Neural cell (in vitro differentiated cells): ENCODE data around the gene PLOD3. TPM values are rescaled to one million over a fixed set of nuclear protein-coding genes. Genes with fewer than 3 reads are reported as not detected.

ENCODE experiments used
- H2AFZ ChIP-seq: fragments of 200-600, 300-800 bp; sonication (generic), shearing (Covaris generic); 2 replicates; pipeline ENCODE4 v1.6.0; 2014; ENCODE audit warnings: low read depth, mild to moderate bottlenecking, antibody characterized with exemption, low read length, moderate library complexity
- H3F3A ChIP-seq: fragments of 200-600 bp; shearing (Covaris generic); 2 replicates; pipeline ENCODE4 v1.6.1; 2016; ENCODE audit warnings: mild to moderate bottlenecking, moderate library complexity, mixed read lengths, antibody characterized with exemption, low read length; ENCODE audit not compliant: insufficient read depth, poor library complexity, severe bottlenecking
- H3K27ac ChIP-seq: fragments of 200-600, 300-800 bp; sonication (generic), shearing (Covaris generic); 2 replicates; pipeline ENCODE4 v1.5.1; 2014; ENCODE audit warnings: mild to moderate bottlenecking, low read length, moderate library complexity
- H3K27me3 ChIP-seq: fragments of 300-800, 200-600 bp; sonication (generic), shearing (Covaris generic); 2 replicates; pipeline ENCODE4 v1.6.0; 2014; ENCODE audit warnings: mild to moderate bottlenecking, low read depth, low read length, moderate library complexity; ENCODE audit not compliant: insufficient read depth
- H3K36me3 ChIP-seq: fragments of 300-800, 200-600 bp; sonication (generic), shearing (Covaris generic); 2 replicates; pipeline ENCODE4 v1.5.1; 2014; ENCODE audit warnings: mild to moderate bottlenecking, antibody characterized with exemption, low read length, moderate library complexity; ENCODE audit not compliant: insufficient read depth
- H3K4me2 ChIP-seq: fragments of 300-800, 200-600 bp; sonication (generic), shearing (Covaris generic); 2 replicates; pipeline ENCODE4 v1.6.0; 2014; ENCODE audit warnings: mild to moderate bottlenecking, low read length
- H3K4me3 ChIP-seq: fragments of 300-800, 200-600 bp; sonication (generic), shearing (Covaris generic); 2 replicates; pipeline ENCODE4 v1.5.1; 2014; ENCODE audit warnings: mild to moderate bottlenecking, low read length, moderate library complexity
- H3K79me2 ChIP-seq: fragments of 200-600 bp; shearing (Covaris generic); replicated peaks from 2 replicates; pipeline ENCODE4 v1.6.0; 2014; ENCODE audit warnings: mild to moderate bottlenecking, low read length, moderate library complexity; ENCODE audit not compliant: insufficient read depth
- H3K9ac ChIP-seq: fragments of 300-800, 200-600 bp; sonication (generic), shearing (Covaris generic); 2 replicates; pipeline ENCODE4 v1.6.1; 2016; ENCODE audit warnings: mild to moderate bottlenecking, low read length, mixed read lengths
- H3K9me2 ChIP-seq: fragments of 200-600 bp; shearing (Covaris generic); 2 replicates; pipeline ENCODE4 v1.6.1; 2016; ENCODE audit warnings: mild to moderate bottlenecking, low read length, mixed read lengths; ENCODE audit not compliant: insufficient read depth
- H3K9me3 ChIP-seq: fragments of 200-600, 300-800 bp; sonication (generic), shearing (Covaris generic); 2 replicates; pipeline ENCODE4 v1.6.1; 2016; ENCODE audit warnings: mild to moderate bottlenecking, mixed run types, low read length, moderate library complexity, mixed read lengths
- H4K20me1 ChIP-seq: fragments of 200-600 bp; shearing (Covaris generic); 2 replicates; pipeline ENCODE4 v1.6.1; 2016; ENCODE audit warnings: mild to moderate bottlenecking, mixed run types; ENCODE audit not compliant: insufficient read depth
- CTCF ChIP-seq: fragments of 450-650 bp; IDR thresholded peaks from 2 replicates; pipeline ENCODE4 v1.5.1; 2014; ENCODE audit warnings: antibody characterized with exemption, mild to moderate bottlenecking, moderate library complexity; ENCODE audit not compliant: poor library complexity, severe bottlenecking
- EZH2 ChIP-seq: fragments of 200-600, 300-800 bp; shearing (Covaris generic), sonication (generic); IDR thresholded peaks from 2 replicates; pipeline ENCODE4 v1.6.1; 2014; ENCODE audit warnings: antibody characterized with exemption, low read length, borderline replicate concordance, mild to moderate bottlenecking; ENCODE audit not compliant: insufficient read depth, poor library complexity, severe bottlenecking
- MXI1 ChIP-seq: fragments of 450-650 bp; conservative IDR thresholded peaks from 2 replicates; pipeline ENCODE4 v1.6.1; 2014; ENCODE audit warnings: antibody characterized with exemption, mild to moderate bottlenecking; ENCODE audit not compliant: poor library complexity, severe bottlenecking
- POLR2AphosphoS5 ChIP-seq: IDR thresholded peaks from 2 replicates; pipeline ENCODE4 v1.6.1; 2012
- RAD21 ChIP-seq: fragments of 450-650 bp; conservative IDR thresholded peaks from 2 replicates; pipeline ENCODE4 v1.6.1; 2014; ENCODE audit warnings: antibody characterized with exemption, mild to moderate bottlenecking, moderate library complexity
- SMC3 ChIP-seq: fragments of 450-650 bp; conservative IDR thresholded peaks from 2 replicates; pipeline ENCODE4 v1.6.1; 2014; ENCODE audit warnings: antibody characterized with exemption, mild to moderate bottlenecking, moderate library complexity; ENCODE audit not compliant: poor library complexity
- TAF1 ChIP-seq: IDR thresholded peaks from 2 replicates; pipeline ENCODE4 v1.6.1; 2012; ENCODE audit warnings: low read depth
- polyA plus RNA-seq: library from polyadenylated mRNA; depleted of rRNA; stranded (reverse); fragments of >200 nt; gene quantifications from 2 replicates; pipeline ENCODE4 v1.2.3, GENCODE V29; 2014
- TF ChIP-seq, protein P1 (sequence below): IDR thresholded peaks from 2 replicates; pipeline ENCODE4 v1.6.1; 2012; ENCODE audit warnings: borderline replicate concordance

PLOD3 gene
- polyA plus RNA-seq, 1 donor from 2014 or later = 19.2 TPM

DNA sequence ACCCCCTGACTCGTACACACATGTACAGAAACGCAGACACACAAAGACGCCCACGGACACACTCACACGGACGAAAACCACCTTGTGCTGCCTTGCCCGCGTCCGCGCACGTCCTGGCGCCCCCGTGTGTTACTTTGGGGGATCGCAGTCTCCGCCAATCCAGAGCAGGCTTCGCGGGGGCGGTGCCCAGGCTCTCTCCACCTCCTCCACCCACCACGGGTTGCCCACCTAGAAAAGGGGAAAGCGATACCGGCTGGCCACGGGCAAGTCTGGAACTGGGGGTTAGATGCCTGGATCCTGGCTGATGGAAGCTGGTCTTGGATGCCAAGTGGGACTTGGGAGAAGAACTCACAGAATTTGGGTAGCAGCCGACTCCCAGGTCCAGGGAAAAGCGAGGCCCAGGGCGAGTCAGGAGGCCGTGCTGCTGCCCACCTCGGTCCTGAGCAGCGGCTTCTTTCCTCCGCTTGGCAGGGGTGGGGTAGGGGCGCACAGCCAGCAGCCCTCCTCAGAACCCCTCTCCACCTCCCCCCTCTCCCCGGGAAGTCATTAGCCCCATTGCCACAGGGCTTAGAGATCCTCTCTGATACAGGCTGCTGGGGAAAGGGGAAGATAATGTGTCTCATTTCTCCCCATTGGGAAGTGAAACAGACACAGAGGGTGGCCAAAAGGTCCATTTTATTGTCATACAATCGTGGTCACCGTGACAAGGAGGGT is 47.4 kb downstream of the PLOD3 start:
- H3F3A ChIP-seq = no peaks in the 10 kb centered on the region
- no peaks in the 10 kb centered on the region for H3K9me2 ChIP-seq
- peaks cover 77% of the 10 kb centered on the region for H3K27me3 ChIP-seq
- no peak overlapping the region for H3K27ac ChIP-seq
- no peak overlapping the region for H2AFZ ChIP-seq
- H3K4me3 ChIP-seq = peak overlapping the region; percentile 94
- H4K20me1 ChIP-seq = no peaks in the 10 kb centered on the region
- peak overlapping the region; percentile 59 for H3K9ac ChIP-seq
- no peaks in the 10 kb centered on the region for H3K79me2 ChIP-seq
- peak; percentile 97 for TF ChIP-seq CTCF
- peak; percentile 77 for TF ChIP-seq RAD21
- TF ChIP-seq, protein P1, sequence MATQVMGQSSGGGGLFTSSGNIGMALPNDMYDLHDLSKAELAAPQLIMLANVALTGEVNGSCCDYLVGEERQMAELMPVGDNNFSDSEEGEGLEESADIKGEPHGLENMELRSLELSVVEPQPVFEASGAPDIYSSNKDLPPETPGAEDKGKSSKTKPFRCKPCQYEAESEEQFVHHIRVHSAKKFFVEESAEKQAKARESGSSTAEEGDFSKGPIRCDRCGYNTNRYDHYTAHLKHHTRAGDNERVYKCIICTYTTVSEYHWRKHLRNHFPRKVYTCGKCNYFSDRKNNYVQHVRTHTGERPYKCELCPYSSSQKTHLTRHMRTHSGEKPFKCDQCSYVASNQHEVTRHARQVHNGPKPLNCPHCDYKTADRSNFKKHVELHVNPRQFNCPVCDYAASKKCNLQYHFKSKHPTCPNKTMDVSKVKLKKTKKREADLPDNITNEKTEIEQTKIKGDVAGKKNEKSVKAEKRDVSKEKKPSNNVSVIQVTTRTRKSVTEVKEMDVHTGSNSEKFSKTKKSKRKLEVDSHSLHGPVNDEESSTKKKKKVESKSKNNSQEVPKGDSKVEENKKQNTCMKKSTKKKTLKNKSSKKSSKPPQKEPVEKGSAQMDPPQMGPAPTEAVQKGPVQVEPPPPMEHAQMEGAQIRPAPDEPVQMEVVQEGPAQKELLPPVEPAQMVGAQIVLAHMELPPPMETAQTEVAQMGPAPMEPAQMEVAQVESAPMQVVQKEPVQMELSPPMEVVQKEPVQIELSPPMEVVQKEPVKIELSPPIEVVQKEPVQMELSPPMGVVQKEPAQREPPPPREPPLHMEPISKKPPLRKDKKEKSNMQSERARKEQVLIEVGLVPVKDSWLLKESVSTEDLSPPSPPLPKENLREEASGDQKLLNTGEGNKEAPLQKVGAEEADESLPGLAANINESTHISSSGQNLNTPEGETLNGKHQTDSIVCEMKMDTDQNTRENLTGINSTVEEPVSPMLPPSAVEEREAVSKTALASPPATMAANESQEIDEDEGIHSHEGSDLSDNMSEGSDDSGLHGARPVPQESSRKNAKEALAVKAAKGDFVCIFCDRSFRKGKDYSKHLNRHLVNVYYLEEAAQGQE = peak; percentile 8
- TF ChIP-seq SMC3 = peak; percentile 87
- TF ChIP-seq MXI1 = no peak
- TF ChIP-seq EZH2 = no peak
- peak; percentile 82 for TF ChIP-seq POLR2AphosphoS5
- no peaks in the 10 kb centered on the region for H3K9me3 ChIP-seq
- peak overlapping the region; percentile 70 for H3K4me2 ChIP-seq
- H3K36me3 ChIP-seq = no peaks in the 10 kb centered on the region

- Histone ChIP-seq H3K4me3 (peak overlapping the region; percentile 94), H3K9me2 (no peaks in the 10 kb centered on the region), H3F3A (no peaks in the 10 kb centered on the region), H4K20me1 (no peaks in the 10 kb centered on the region), H3K27me3 (peaks cover 73% of the 10 kb centered on the region), H3K9ac (peak overlapping the region; percentile 59), H3K79me2 (no peaks in the 10 kb centered on the region), H2AFZ (no peak overlapping the region), H3K27ac (no peak overlapping the region), H3K4me2 (peak overlapping the region; percentile 70), H3K36me3 (no peaks in the 10 kb centered on the region), H3K9me3 (no peaks in the 10 kb centered on the region)
- TF ChIP-seq TAF1 = no peak
- TF ChIP-seq, protein P1 = peak; percentile 14
These were observed 48.1 kb downstream of the PLOD3 start for GRCh38 chr7:101169110-101169837.
